Uterus (tissue), 4 donors: ENCODE data around the gene ABCA13. TPM values are rescaled to one million over a fixed set of nuclear protein-coding genes. Genes with fewer than 3 reads are reported as not detected.

Experiments
- DNase-seq, 2 donors: peaks; one replicate each; pipeline ENCODE4 v3.0.0-alpha.2; 2019 to 2020
- H3K27ac ChIP-seq, 2 donors: fragments of 200-600 bp; sonication (generic); 1 replicate in 1 of 2; 2 replicates in 1 of 2; pipeline ENCODE4 v1.5.1; 2016 to 2018
- H3K27me3 ChIP-seq, 2 donors: fragments of 200-600 bp; sonication (generic); one replicate each; pipeline ENCODE4 v1.5.1; 2018 to 2019; ENCODE audit warnings: control low read depth in 1 of 2
- H3K36me3 ChIP-seq, 2 donors: fragments of 200-600 bp; sonication (generic); one replicate each; pipeline ENCODE4 v1.5.1; 2019; ENCODE audit warnings: control low read depth in 1 of 2
- H3K4me1 ChIP-seq, 2 donors: fragments of 200-600 bp; sonication (generic); one replicate each; pipeline ENCODE4 v1.5.1; 2018 to 2019; ENCODE audit warnings: control low read depth in 1 of 2
- H3K4me3 ChIP-seq, 2 donors: fragments of 200-600 bp; sonication (generic); 1 replicate in 1 of 2; 2 replicates in 1 of 2; pipeline ENCODE4 v1.5.1; 2018 to 2019; ENCODE audit warnings: mild to moderate bottlenecking in 1 of 2
- H3K9me3 ChIP-seq, 2 donors: fragments of 200-600 bp; sonication (generic); one replicate each; pipeline ENCODE4 v1.5.1; 2019; ENCODE audit warnings: control low read depth in 1 of 2
- CTCF ChIP-seq, 4 experiments: fragments of 200-600 bp in 2 of 4; fragments of 450-650 bp in 2 of 4; sonication (generic) in 2 of 4; IDR thresholded peaks; one replicate each; pipeline ENCODE4 v1.5.1; 2016 to 2019; ENCODE audit warnings: antibody characterized with exemption in 4 of 4, mild to moderate bottlenecking in 2 of 4, moderate library complexity in 1 of 4
- POLR2A ChIP-seq, 2 donors: fragments of 450-650 bp; IDR thresholded peaks; one replicate each; pipeline ENCODE4 v1.6.1; 2016; ENCODE audit warnings: antibody characterized with exemption in 2 of 2, mild to moderate bottlenecking in 1 of 2, moderate library complexity in 1 of 2
- intact Hi-C: fragments of 100-400 bp; cut with DNase I; formaldehyde crosslinking; loops from one replicate; pipeline ENCODE4 v1.15.1; 2023; ENCODE audit warnings: low total_unique reads
- total RNA-seq, 4 donors: library from RNA; depleted of rRNA in 3 of 4; stranded (reverse); fragments of >200 nt in 3 of 4; gene quantifications; one replicate each; pipeline versions ENCODE4 v1.1.0 to v1.2.4, GENCODE V29; 2014 to 2023
- donor health status: DM: yes; HTN: yes; CAD: no.

The ABCA13 gene
- total RNA-seq, 4 donors from 2014 or later: 0.12 to 1.0 (median 0.26) TPM; not detected in 1

- Histone ChIP-seq H3K36me3 (no peaks in the 10 kb centered on the region), H3K4me1 (no peaks in the 10 kb centered on the region), H3K27ac (no peak overlapping the region), H3K27me3 (no peaks in the 10 kb centered on the region), H3K9me3 (no peaks in the 10 kb centered on the region), H3K4me3 (no peak overlapping the region)
- TF ChIP-seq POLR2A (IDR thresholded peaks at IDR 0.05) (no peak), CTCF (IDR thresholded peaks at IDR 0.05) (no peak)
- no peak for DNase-seq
- intact Hi-C loops: no loop called here
Measured at GRCh38 chr7:48321319-48322010, 150.2 kb downstream of the ABCA13 start.

GRCh38 chr7:48337012-48337621 lies 165.9 kb downstream of the ABCA13 start:
- no peak for DNase-seq
- Histone ChIP-seq H3K4me1 (no peaks in the 10 kb centered on the region), H3K36me3 (no peaks in the 10 kb centered on the region), H3K27ac (no peak overlapping the region), H3K4me3 (no peak overlapping the region), H3K27me3 (no peaks in the 10 kb centered on the region), H3K9me3 (no peaks in the 10 kb centered on the region)
- no peak for TF ChIP-seq POLR2A (IDR thresholded peaks at IDR 0.05)
- TF ChIP-seq CTCF (IDR thresholded peaks at IDR 0.05): no peak
- intact Hi-C loops: no loop called here

- TF ChIP-seq POLR2A (IDR thresholded peaks at IDR 0.05): no peak
- TF ChIP-seq CTCF (IDR thresholded peaks at IDR 0.05): no peak
- no peaks in the 10 kb centered on the region for H3K36me3 ChIP-seq
- no peaks in the 10 kb centered on the region for H3K9me3 ChIP-seq
- no peak overlapping the region for H3K27ac ChIP-seq
- no peak for DNase-seq
- no peak overlapping the region for H3K4me3 ChIP-seq
- intact Hi-C loops: no loop called here
- H3K27me3 ChIP-seq: no peaks in the 10 kb centered on the region
- H3K4me1 ChIP-seq: no peaks in the 10 kb centered on the region
Measured at GRCh38 chr7:48337781-48338180, 166.5 kb downstream of the ABCA13 start.

- H3K27ac ChIP-seq: no peak overlapping the region
- H3K4me1 ChIP-seq: no peaks in the 10 kb centered on the region
- intact Hi-C loops: no loop called here
- no peaks in the 10 kb centered on the region for H3K9me3 ChIP-seq
- DNase-seq: no peak
- H3K4me3 ChIP-seq: no peak overlapping the region
- no peaks in the 10 kb centered on the region for H3K27me3 ChIP-seq
- TF ChIP-seq POLR2A (IDR thresholded peaks at IDR 0.05) (no peak), CTCF (IDR thresholded peaks at IDR 0.05) (no peak)
- H3K36me3 ChIP-seq: no peaks in the 10 kb centered on the region
Measured at GRCh38 chr7:48347230-48347825, 176.1 kb downstream of the ABCA13 start.

- TF ChIP-seq POLR2A (IDR thresholded peaks at IDR 0.05) (no peak), CTCF (IDR thresholded peaks at IDR 0.05) (no peak)
- DNase-seq: no peak
- Histone ChIP-seq H3K4me3 (no peak overlapping the region), H3K36me3 (no peaks in the 10 kb centered on the region), H3K27ac (no peak overlapping the region), H3K27me3 (no peaks in the 10 kb centered on the region), H3K4me1 (no peaks in the 10 kb centered on the region), H3K9me3 (no peaks in the 10 kb centered on the region)
- intact Hi-C loops: no loop called here
Measured at GRCh38 chr7:48350515-48350914, 179.3 kb downstream of the ABCA13 start.
